Activated CD4-positive, CD25-positive, alpha-beta regulatory T cell treated with anti-CD3 and anti-CD28 coated beads, Interleukin-2, amount 50 U/mL, for 16 hours (primary cell): ENCODE results near the gene AFG1L.
"Not testable (repeated sequence)": the region's sequence is repeated elsewhere in the genome, so short reads cannot be mapped to it uniquely, and the experiment has no call there.

Experiments used
- DNase-seq: peaks from one replicate; pipeline ENCODE4 v3.0.0-alpha.2; 2020; ENCODE audit warnings: low read depth, low spot score

The AFG1L gene

DNA sequence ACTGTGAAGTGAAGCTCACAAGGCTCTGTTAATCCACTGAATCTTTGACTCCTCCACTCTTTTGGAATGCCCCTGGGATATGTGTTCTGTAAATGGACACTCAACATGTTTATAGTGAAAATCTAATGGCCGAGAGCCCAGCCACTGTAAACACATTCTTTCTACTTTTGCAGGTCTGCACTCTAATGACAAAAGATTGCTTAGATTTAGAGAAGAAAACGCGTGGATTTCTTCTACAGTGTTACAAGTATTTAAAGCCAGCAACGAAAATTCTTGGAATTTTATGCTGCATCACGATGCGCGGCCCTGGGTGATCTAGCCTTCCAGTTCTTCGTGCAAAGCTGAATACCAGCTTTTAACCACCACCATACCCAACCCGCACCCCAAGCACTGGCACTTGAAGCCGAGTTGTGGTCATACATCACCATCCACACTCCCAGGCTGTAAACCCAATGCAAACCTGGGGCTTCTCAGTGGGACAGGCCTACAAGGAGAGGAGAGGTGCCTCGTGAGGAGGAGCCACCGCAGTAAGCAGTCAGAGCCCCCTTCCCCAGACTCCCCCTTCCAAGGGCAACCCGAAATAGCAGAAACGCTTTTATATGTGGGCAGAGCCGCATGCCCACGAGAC, 262.1 kb downstream of the AFG1L start:
- no peak for DNase-seq

- peak; percentile 59 for DNase-seq
Observed at GRCh38 chr6:108557494-108558371, 262.9 kb downstream of the AFG1L start.

DNA sequence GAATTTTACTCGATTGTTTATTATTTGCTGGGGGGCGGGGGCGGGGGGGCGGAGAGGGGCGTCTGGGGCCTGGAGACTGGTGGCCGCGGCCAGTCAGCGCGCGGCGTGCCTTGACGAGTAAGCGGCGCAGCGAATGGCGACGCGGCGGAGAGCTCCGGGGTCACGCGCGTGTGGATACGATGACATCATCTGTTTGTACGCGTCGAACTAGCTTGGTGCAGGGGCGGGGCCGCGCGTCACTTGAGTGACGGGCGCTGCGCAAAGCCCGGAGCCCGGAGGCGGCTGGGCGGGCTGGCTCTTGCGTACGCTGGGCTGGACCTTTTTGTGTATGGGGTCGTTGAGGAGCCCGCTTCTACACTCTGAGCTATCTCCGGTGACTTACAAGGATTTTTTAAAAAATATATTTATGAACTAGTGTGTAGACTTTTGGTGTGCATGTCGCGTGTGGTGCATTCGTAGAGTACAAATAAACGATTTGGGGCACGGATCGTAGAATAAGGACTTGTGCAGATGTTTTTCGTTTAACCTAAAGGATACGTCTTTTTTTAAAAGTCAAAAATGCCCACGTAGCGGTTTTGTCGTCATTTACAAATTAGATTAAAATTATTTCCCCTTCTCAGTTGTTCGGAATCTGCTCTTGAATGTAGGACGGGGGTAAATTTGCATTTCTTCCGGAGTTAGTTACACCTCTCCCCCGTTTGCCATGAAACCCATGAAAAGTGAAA, 263.7 kb downstream of the AFG1L start:
- peak; percentile 96 for DNase-seq

DNA sequence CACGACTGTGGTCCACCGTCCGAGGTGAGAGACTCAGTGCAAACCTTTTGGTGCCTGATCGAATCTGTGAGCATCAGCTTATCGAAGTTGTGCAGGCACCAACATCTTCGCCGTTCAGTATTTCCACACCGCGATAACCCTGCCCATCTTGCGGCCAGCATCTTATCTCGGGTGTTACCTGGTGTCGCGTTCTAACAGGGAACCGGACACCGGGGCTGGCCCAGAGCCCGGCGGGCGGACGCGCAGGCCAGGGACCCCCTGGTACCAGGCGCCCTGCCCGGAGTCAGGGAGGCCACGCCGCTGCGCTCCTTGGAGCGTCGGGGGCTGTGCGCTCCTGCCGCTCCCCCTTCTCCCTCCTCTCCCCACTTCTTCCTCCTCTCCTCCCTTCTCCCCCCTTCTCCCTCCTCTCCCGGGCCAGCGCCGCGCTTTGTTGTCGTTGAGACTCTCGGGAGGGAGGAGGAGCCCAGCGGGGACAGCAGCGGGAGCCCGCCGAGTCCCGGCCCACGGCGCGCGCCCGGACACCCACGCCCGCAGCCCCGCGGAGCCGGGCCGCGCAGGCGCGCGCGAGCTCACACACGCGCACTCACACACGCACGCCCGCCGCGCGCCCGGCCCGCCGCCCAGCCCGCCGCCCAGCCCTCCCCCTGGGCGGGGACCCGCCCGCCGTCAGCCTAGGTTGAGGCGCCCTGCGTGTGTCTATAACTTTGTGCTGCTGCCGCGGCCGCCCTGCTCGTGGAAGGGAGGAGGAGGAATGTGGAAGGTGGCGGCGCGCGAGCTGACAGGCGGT, 264.4 kb downstream of the AFG1L start:
- peak; percentile 74 for DNase-seq

GRCh38 chr6:108559884-108560462, 265.1 kb downstream of the AFG1L start:
- DNase-seq, result no peak

DNA sequence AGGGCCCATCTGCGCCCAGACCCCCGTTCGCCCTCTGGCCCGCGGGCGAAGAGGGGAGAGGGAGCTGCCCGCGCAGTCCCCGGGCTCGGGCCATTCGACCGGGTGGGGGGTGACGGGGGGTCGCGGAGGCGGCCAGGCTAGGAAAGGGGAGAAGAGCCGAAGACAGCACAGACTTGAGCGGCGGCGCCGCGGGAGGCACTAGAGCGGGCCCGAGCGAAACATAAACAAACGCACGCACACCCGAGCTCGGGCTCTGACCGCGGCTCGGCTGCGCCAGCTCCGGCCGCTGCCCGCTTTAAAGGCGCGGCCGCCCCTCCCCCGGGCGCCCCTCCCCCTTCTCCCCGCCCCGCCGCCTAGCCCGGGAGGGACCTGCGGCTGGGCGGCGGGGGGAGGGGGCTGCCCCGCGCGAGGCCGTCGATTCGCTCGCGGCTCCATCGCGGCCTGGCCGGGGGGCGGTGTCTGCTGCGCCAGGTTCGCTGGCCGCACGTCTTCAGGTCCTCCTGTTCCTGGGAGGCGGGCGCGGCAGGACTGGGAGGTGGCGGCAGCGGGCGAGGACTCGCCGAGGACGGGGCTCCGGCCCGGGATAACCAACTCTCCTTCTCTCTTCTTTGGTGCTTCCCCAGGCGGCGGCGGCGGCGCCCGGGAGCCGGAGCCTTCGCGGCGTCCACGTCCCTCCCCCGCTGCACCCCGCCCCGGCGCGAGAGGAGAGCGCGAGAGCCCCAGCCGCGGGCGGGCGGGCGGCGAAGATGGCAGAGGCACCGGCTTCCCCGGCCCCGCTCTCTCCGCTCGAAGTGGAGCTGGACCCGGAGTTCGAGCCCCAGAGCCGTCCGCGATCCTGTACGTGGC, 265.8 kb downstream of the AFG1L start, which contains the start of gene FOXO3:
TSS of gene FOXO3 (plus strand) at position 455 of the 846 bp plus-strand sequence. CDS start at position 747, 292 bp downstream.
- peak; percentile 21 for DNase-seq

DNA sequence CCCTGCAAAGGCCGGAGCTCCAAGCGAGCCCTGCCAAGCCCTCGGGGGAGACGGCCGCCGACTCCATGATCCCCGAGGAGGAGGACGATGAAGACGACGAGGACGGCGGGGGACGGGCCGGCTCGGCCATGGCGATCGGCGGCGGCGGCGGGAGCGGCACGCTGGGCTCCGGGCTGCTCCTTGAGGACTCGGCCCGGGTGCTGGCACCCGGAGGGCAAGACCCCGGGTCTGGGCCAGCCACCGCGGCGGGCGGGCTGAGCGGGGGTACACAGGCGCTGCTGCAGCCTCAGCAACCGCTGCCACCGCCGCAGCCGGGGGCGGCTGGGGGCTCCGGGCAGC, 266.4 kb downstream of the AFG1L start:
- not testable (repeated sequence) for DNase-seq

GRCh38 chr6:108561742-108562502, 267.1 kb downstream of the AFG1L start:
- DNase-seq, result no peak

GRCh38 chr6:108562503-108562993, 267.7 kb downstream of the AFG1L start:
- DNase-seq, result no peak

DNA sequence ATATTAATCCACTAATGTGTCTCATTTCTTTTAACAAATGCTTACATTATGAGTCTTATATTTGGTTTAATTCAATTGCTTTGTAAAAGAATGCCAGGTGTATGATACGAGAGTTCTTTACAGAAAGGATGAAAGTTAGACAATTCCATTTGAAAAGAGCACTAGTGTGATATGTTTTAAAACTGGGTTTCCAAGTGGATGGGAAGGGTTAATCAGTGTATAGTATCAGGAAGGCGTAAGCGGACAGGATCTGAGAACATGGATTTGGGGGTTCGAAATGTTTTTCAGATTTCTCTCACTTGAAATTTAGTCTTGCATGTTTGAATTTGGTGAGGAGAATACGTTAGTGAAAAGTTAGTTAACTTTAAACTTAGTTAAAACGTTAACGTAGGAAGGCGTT, 268.4 kb downstream of the AFG1L start:
- no peak for DNase-seq

- no peak for DNase-seq
Observed at GRCh38 chr6:108564178-108564577, 269.3 kb downstream of the AFG1L start.

DNA sequence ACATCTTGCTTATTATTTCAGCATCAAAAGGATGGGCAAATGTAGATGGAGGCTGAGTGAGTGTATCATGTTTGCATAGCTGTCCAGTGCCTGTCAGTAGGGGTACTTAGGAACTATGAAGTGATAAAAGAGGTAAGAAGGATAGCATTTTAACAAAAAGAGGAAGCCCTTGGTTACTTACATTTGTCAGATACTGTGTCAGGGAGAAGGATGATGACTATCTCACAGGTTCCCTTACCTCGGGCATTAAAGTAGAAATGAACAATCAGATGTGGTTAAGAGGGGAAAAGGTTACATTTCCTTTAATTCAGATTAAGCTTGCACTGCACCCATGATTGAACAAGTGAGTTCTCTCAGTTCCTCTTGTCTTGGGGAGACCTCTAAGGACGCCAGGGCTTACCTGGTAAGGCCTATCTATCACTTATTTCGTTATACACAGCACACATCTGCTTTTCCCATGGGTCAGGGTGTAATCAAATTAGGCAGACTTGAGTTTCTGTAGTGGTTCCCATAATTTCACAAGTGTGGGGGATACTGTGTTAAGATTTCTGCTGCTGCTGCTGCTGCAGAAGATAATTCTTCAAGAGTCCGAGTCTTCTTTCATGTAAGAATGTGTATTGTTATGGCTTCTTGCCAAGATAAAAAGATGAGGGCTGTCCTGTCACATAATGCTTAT, 270.4 kb downstream of the AFG1L start:
- DNase-seq, result no peak

GRCh38 chr6:108565893-108566292, 271.0 kb downstream of the AFG1L start:
- no peak for DNase-seq

- no peak for DNase-seq
Observed at GRCh38 chr6:108566406-108566805, 271.6 kb downstream of the AFG1L start.

GRCh38 chr6:108568101-108568500, 273.2 kb downstream of the AFG1L start:
- no peak for DNase-seq

- DNase-seq, result no peak
Observed at GRCh38 chr6:108568551-108569305, 273.9 kb downstream of the AFG1L start.

DNA sequence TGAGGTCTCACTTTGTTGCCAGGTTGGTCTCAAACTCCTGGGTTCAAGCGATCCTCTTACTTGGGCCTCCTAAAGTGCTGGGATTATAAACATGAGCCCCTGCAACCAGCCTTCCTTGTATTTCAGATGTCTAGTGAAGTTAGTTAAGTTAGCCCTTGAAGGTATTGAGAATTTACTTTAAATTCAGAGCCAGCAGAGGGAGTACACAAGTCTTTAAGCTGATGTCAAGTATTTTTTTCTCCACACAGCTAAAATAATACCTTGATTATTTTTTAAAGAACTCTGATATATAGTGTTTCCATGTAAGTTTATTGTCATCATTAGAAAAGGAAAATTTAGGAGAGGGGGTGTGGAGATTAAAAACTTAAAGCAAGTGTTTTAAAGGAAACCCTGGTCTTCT, 275.7 kb downstream of the AFG1L start:
- DNase-seq, result no peak
